ENCODE results near the gene ADSS1.

ADSS1 gene

GRCh38 chr14:104723651-104724406, at the start of gene ADSS1:
TSS of gene ADSS1 (plus strand) at chr14:104724229. CDS start at chr14:104724271, 42 bp downstream.
- no peak for DNase-seq

DNA sequence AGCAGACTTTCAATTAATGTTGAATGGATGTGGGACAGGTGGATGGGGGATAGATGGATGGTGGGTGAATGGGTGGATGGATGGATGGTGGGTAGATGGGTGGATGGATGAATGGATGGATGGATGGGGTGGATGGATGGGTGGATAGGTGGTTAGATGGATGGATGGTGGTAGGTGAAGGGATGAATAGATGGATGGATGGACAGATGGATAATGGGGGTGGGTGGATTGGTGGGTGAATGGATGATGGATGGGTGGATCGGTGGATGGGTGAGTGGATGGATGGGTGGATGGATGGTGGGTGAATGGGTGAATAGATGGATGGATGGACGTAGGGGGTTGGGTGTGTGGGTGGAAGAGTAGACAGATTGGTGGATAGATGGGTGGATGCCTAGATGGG, 48.6 kb upstream of the ADSS1 start:
- no peak for DNase-seq

- DNase-seq: no peak
Observed at GRCh38 chr14:104676130-104676693, 47.8 kb upstream of the ADSS1 start.

DNA sequence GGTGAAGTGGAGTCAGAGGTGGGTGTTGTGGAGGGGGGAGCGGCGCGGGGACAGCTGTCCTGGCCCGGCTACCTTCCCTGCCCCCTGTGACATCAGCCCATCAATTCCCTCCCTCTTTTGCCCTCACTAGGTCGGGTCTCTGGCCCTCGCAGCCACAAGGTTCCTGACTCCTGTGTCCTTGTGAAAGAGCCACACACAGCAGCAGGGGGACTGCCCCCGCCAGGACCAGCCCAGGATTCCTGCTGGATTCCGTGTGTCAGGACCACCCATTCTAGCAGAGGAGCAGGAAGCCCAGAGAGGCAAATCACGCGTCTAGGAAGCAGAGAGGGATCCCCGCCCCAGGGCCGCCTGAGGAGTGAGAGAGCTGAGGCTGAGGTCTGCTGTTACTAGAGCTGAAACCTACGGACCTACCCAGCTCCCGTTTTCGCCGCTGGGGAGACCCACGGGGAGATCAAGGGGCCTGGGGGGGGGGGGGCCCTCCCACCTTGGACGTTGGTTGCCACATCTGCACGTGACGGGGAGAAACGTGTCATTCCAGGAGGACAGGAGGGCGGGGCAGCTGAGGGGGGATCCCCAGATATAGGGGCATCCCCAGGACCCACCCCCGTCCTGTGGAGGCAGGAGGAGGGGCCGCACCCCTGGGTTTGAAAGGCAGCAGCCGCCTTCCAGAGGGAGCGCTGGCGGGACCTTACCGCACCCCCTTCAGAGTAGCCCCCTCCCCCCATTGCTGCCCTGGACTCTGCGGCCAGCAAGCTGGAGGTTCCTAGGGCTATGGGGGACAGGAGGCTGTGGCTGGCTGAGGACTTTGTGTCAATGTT, 47.1 kb upstream of the ADSS1 start:
- DNase-seq: no peak

GRCh38 chr14:104677512-104678332, 46.3 kb upstream of the ADSS1 start:
- DNase-seq: no peak

DNA sequence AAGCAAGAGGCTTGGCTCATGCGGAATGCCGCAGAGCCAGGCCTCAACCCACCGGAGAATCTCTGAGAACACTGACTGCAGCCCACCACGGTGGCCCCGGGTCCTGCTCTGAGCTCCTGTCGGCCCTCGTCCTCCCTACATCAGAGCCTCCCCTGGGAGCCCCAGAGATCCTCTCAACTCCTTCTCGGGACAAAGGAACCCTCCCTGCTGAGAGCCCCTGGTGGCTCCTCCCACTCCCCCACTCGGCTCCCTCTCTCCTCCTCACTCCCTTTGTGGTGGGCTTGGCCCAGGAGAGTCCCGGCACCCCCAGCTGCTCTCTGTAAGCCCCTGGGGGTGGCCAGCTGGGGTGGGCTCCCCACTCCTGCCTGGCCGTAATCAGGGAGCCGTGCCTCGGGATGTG, 45.7 kb upstream of the ADSS1 start:
- no peak for DNase-seq

DNA sequence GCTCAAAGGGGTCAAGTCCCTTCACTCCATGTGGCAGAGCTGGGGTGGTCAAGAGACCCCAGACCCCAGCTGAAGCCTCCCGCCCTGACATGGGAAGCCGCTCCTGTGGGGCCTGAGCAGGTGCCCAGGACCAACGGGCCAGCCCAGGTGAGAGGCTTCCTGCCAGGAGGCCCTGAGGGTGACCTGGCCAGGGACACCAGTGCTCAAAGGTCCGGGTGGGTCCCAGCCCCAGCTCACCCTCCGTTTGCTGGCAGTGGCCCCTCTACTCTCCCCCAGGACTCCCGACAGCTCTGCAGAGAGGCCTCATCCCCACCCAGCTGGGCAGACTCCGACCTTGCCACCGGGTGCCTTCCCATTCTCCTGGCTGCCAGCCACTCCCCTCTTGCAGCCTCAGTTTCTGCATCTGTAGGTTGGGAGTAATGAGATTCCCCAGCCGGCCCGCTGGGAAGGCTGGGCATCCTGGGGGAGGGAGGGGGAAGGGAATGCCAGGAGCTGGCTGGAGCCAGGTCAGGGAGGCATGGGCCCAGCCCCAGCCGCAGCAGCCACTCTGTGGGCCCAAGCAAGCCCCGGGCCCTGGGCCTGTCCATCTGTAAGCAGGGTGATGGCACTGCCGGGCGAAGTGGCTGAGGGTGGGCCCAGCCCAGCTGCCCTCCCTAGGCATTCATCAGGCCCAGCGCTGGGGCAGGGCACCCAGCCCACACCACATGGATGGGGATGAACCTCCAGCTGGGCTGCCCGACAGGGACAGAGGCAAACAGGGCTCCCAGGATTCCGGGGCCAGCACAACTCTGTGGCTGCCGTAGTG, 44.9 kb upstream of the ADSS1 start:
- no peak for DNase-seq

GRCh38 chr14:104680056-104680805, 43.8 kb upstream of the ADSS1 start:
- DNase-seq: no peak

GRCh38 chr14:104680806-104681688, 43.0 kb upstream of the ADSS1 start:
- DNase-seq: no peak

- DNase-seq: no peak
Observed at GRCh38 chr14:104681689-104682074, 42.3 kb upstream of the ADSS1 start.

GRCh38 chr14:104682107-104682593, 41.9 kb upstream of the ADSS1 start:
- DNase-seq: no peak

DNA sequence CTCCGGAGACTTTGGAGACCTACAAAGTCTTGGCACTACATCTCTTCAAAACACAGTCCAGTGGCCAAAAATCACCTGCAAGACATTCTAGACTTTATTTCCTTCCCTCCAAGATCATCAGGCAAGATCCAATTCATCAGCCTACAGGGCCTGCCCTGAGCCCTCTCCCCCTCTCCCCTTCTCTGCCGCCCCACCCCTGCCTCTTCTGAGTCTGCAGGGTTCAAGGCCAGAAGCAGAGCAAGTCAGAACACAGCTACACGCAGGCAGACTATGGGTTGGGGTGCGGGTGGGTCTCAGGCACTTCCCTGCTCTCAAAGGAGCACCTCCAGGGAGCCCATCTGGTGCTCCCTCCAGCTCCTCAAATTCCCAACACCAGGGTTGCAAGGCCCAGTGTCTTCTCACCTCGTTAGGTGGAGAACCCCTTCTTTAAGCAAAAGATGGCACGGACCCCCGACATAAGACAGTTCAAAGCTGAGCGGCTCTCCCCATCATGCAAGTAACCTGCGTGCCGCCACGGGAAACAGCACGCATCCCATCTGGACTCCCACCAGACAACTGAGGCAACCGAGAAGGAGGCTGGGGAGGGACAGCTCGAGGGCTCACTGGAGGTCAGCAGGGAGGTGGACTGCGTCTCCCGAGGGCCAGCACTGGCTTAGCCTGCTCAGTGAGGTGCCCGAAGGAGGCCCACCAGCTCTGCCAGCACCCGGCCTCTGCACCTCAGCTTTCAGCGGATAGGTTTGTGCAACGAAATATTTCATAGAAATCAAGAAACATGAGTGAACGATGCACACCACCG, 40.2 kb upstream of the ADSS1 start:
- DNase-seq: no peak

- no peak for DNase-seq
Observed at GRCh38 chr14:104684449-104684821, 39.6 kb upstream of the ADSS1 start.

GRCh38 chr14:104685216-104685997, 38.6 kb upstream of the ADSS1 start:
- no peak for DNase-seq

GRCh38 chr14:104685998-104686610, 37.9 kb upstream of the ADSS1 start:
- DNase-seq: no peak

GRCh38 chr14:104686624-104687517, 37.2 kb upstream of the ADSS1 start:
- DNase-seq: no peak

All from GOT3 (cell line).